ENCODE data around the gene STK26. TPM values are rescaled to one million over a fixed set of nuclear protein-coding genes. Genes with fewer than 3 reads are reported as not detected.

Gene STK26
- total RNA-seq = 3.7 and 5.2 TPM in 2 replicates
- 0.59 and 0.87 TPM in 2 replicates for polyA plus RNA-seq
- polyA plus RNA-seq (2011; cell fraction: cytosol; rRNA removed) = 1.6 and 1.7 TPM in 2 replicates
- 1.8 and 2.4 TPM in 2 replicates for polyA plus RNA-seq (2011; cell fraction: nucleus; rRNA removed)
- 5.9 and 8.3 TPM in 2 replicates for polyA plus RNA-seq (2012)
- polyA minus RNA-seq = 1.2 and 1.4 TPM in 2 replicates
- 14.3 TPM for polyA minus RNA-seq (2011; cell fraction: cytosol; rRNA and poly(A)+ RNA removed)
- polyA minus RNA-seq (2011; cell fraction: nucleus; rRNA and poly(A)+ RNA removed) = 0.87 and 1.4 TPM in 2 replicates
- Bru-seq, nascent RNA = percentile 45 among the genes with signal in this experiment
- BruChase-seq, experiment 1, labeled RNA remaining after a 6-hour chase = percentile 48 among the genes with signal in this experiment
- percentile 46 among the genes with signal in this experiment for BruChase-seq, experiment 2, labeled RNA remaining after a 2-hour chase
- long read RNA-seq, transcript STK26-202 (12 exons, 3,288 nt) = major isoform, 5 of 10 reads
- long read RNA-seq, partial matches to known transcripts = 1 of 10 reads
- long read RNA-seq, other reads (novel, unspliced or antisense) = 3 of 10 reads

- Histone ChIP-seq H3K27me3 (ENCODE audit: control insufficient read depth in 2 of 2, insufficient read depth in 2 of 2, low read length in 2 of 2) (no peaks in the 10 kb centered on the region), H4K20me1 (replicated peaks; ENCODE audit: control insufficient read depth, extremely low read depth, insufficient read depth, low read length) (no peaks in the 10 kb centered on the region), H3K4me1 (ENCODE audit: control insufficient read depth, extremely low read depth, insufficient read depth, low read length) (peaks cover 4% of the 10 kb centered on the region), H3K4me3 (replicated peaks in 1 of 3; ENCODE audit: insufficient read depth in 1 of 3, low read depth in 1 of 3, low read length in 3 of 3) (peak within 1 kb of the TSS; percentile 4 to 73 (median 45)), H3K4me2 (ENCODE audit: insufficient read depth, low read length) (peak within 1 kb of the TSS; percentile 87), H3K79me2 (ENCODE audit: control insufficient read depth, insufficient read depth, low read length) (no peaks in the 10 kb centered on the region), H3K9ac (replicated peaks; ENCODE audit: extremely low read depth, insufficient read depth, low read length) (peak within 1 kb of the TSS; percentile 55), H3K36me3 (ENCODE audit: control insufficient read depth in 2 of 2, extremely low read depth in 1 of 2, insufficient read depth in 2 of 2, low read length in 2 of 2) (no peaks in the 10 kb centered on the region), H2AFZ (ENCODE audit: low read depth, low read length) (peak within 1 kb of the TSS; percentile 97), H3K27ac (ENCODE audit: insufficient read depth, low read depth, low read length) (peak within 1 kb of the TSS; percentile 6), H3K9me1 (replicated peaks; ENCODE audit: control insufficient read depth, extremely low read depth, insufficient read depth, low read length) (no peaks in the 10 kb centered on the region), H3K9me3 (replicated peaks; ENCODE audit: control insufficient read depth, insufficient read depth, low read length) (no peaks in the 10 kb centered on the region)
- TF ChIP-seq POLR2AphosphoS5 (IDR thresholded peaks at IDR 0.05; ENCODE audit: insufficient read depth, low read depth, low read length) (peak; percentile 14), FOS (IDR thresholded peaks at IDR 0.05; ENCODE audit: borderline replicate concordance, insufficient read depth, low read length) (no peak)
- no TSS peak for BruUV-seq (replicated peaks)
- ChIA-PET CTCF (interaction anchor here (1.3 to 3.0 kb wide), 2 partner anchors 48 to 196 kb away, joined by 10 to 16 read pairs; partner anchors contain the start of gene RAP2C), POLR2A (interaction anchor here (0.5 kb wide), 1 partner anchor 12 kb away, joined by 3 read pairs; no protein-coding TSS in a partner anchor)
- FAIRE-seq (peak; percentile 61), DNase-seq (ENCODE audit: low read depth, low spot score) (peak; percentile 50)
- dilution Hi-C loops (cut with MboI; ENCODE audit: extremely low pct_ligation_motif_present, low sequenced_read_pairs) (no loop called here), intact Hi-C loops (cut with micrococcal nuclease) (loop anchor here (1.0 to 5.0 kb wide), 5 partner anchors 36 to 196 kb away; partner anchors contain the start of gene RAP2C)
These were observed at the start of gene STK26 for GRCh38 chrX:132022967-132023895. Gene STK26, plus strand, starts transcription at chrX:132023302. Its CDS starts 316 bp downstream, at chrX:132023618.

GRCh38 chrX:131975851-131976250 is 47.3 kb upstream of the STK26 start:
- dilution Hi-C loops (cut with MboI; ENCODE audit: extremely low pct_ligation_motif_present, low sequenced_read_pairs) (no loop called here), intact Hi-C loops (cut with micrococcal nuclease) (no loop called here)
- POLR2A ChIA-PET = no interaction called here
- Histone ChIP-seq H3K9ac (replicated peaks; ENCODE audit: extremely low read depth, insufficient read depth, low read length) (no peak overlapping the region), H3K4me1 (ENCODE audit: control insufficient read depth, extremely low read depth, insufficient read depth, low read length) (peaks cover 11% of the 10 kb centered on the region), H4K20me1 (replicated peaks; ENCODE audit: control insufficient read depth, extremely low read depth, insufficient read depth, low read length) (no peaks in the 10 kb centered on the region), H3K27ac (ENCODE audit: insufficient read depth, low read depth, low read length) (no peak overlapping the region), H3K79me2 (ENCODE audit: control insufficient read depth, insufficient read depth, low read length) (no peaks in the 10 kb centered on the region), H3K4me2 (ENCODE audit: insufficient read depth, low read length) (no peak overlapping the region), H2AFZ (ENCODE audit: low read depth, low read length) (no peak overlapping the region), H3K36me3 (ENCODE audit: control insufficient read depth in 2 of 2, extremely low read depth in 1 of 2, insufficient read depth in 2 of 2, low read length in 2 of 2) (no peaks in the 10 kb centered on the region), H3K9me3 (replicated peaks; ENCODE audit: control insufficient read depth, insufficient read depth, low read length) (no peaks in the 10 kb centered on the region), H3K27me3 (ENCODE audit: control insufficient read depth in 2 of 2, insufficient read depth in 2 of 2, low read length in 2 of 2) (peaks cover 0 to 3% of the 10 kb centered on the region in 2 experiments), H3K4me3 (replicated peaks in 1 of 3; ENCODE audit: insufficient read depth in 1 of 3, low read depth in 1 of 3, low read length in 3 of 3) (no peak overlapping the region), H3K9me1 (replicated peaks; ENCODE audit: control insufficient read depth, extremely low read depth, insufficient read depth, low read length) (no peaks in the 10 kb centered on the region)
- TF ChIP-seq POLR2AphosphoS5 (IDR thresholded peaks at IDR 0.05; ENCODE audit: insufficient read depth, low read depth, low read length) (no peak), POLR2A (IDR thresholded peaks at IDR 0.05; ENCODE audit: low read depth, low read length) (no peak), MYC (IDR thresholded peaks at IDR 0.05; ENCODE audit: low read depth, low read length) (no peak), JUN (IDR thresholded peaks at IDR 0.05; ENCODE audit: borderline replicate concordance, insufficient read depth, insufficient read length, low read depth) (no peak)
- DNase-seq (ENCODE audit: low read depth, low spot score) (no peak), FAIRE-seq (no peak)
- CTCF ChIA-PET = interaction anchor here (1.6 kb wide), 1 partner anchor 12 kb away, joined by 6 read pairs; no protein-coding TSS in a partner anchor
- BruUV-seq (replicated peaks) = no TSS peak

Data from endothelial cell of umbilical vein (primary cell).